Right atrium auricular region (tissue), 2 donors: Measurements from ENCODE around the gene C3orf18. TPM values are rescaled to one million over a fixed set of nuclear protein-coding genes. Genes with fewer than 3 reads are reported as not detected.

Source experiments
- DNase-seq: peaks from one replicate; pipeline ENCODE4 v3.0.0-alpha.2; 2019; ENCODE audit warnings: low spot score
- H3K27ac ChIP-seq, 2 donors: fragments of 200-600 bp; sonication (generic); 1 replicate in 1 of 2; 2 replicates in 1 of 2; pipeline ENCODE4 v1.5.1; 2016 to 2019
- H3K27me3 ChIP-seq, 2 donors: fragments of 200-600 bp; sonication (generic); one replicate each; pipeline versions ENCODE4 v1.5.1 to v1.6.0; 2017 to 2019
- H3K36me3 ChIP-seq: fragments of 200-600 bp; sonication (generic); one replicate; pipeline ENCODE4 v1.5.1; 2016
- H3K4me1 ChIP-seq, 2 donors: fragments of 200-600 bp; sonication (generic); one replicate each; pipeline versions ENCODE4 v1.5.1 to v1.6.0; 2017 to 2019
- H3K4me3 ChIP-seq, 2 donors: fragments of 200-600 bp; sonication (generic); 1 replicate in 1 of 2; 2 replicates in 1 of 2; pipeline ENCODE4 v1.5.1; 2017 to 2019; ENCODE audit warnings: mild to moderate bottlenecking in 1 of 2, moderate library complexity in 1 of 2
- H3K9me3 ChIP-seq, 2 donors: fragments of 200-600 bp; sonication (generic); one replicate each; pipeline ENCODE4 v1.5.1; 2019
- CTCF ChIP-seq, 2 donors: fragments of 200-600 bp; sonication (generic); IDR thresholded peaks; one replicate each; pipeline ENCODE4 v1.5.1; 2019; ENCODE audit warnings: antibody characterized with exemption in 2 of 2
- total RNA-seq, 2 donors: library from RNA; depleted of rRNA; stranded (reverse); fragments of >200 nt; gene quantifications; one replicate each; pipeline ENCODE4 v1.1.0, GENCODE V29; 2016

Gene C3orf18
- total RNA-seq, 2 donors from 2014 or later: 25.6 to 34.8 TPM

- DNase-seq: no peak
- no peak for TF ChIP-seq CTCF (IDR thresholded peaks at IDR 0.05)
- H3K4me1 ChIP-seq: no peaks in the 10 kb centered on the region
- H3K27ac ChIP-seq: no peak overlapping the region
- H3K36me3 ChIP-seq: no peaks in the 10 kb centered on the region
- H3K4me3 ChIP-seq: no peak overlapping the region
- no peaks in the 10 kb centered on the region for H3K27me3 ChIP-seq
- H3K9me3 ChIP-seq: no peaks in the 10 kb centered on the region
Measured at GRCh38 chr3:50509715-50510114, 57.8 kb downstream of the C3orf18 start.

GRCh38 chr3:50508821-50509220 is 58.7 kb downstream of the C3orf18 start:
- Histone ChIP-seq H3K27ac (no peak overlapping the region), H3K36me3 (no peaks in the 10 kb centered on the region), H3K9me3 (no peaks in the 10 kb centered on the region), H3K27me3 (no peaks in the 10 kb centered on the region), H3K4me1 (peaks cover 0 to 5% of the 10 kb centered on the region in 2 donors), H3K4me3 (no peak overlapping the region)
- TF ChIP-seq CTCF (IDR thresholded peaks at IDR 0.05): no peak
- no peak for DNase-seq

Other genes with a start within 250 kb of the C3orf18 start
- 100 to 1,000 TPM; 129 to 198 TPM for gene HYAL2, start 245.0 kb downstream of the C3orf18 start, total RNA-seq
- 10 to 100 TPM; 23.4 to 29.6 TPM for gene TUSC2, start 239.5 kb downstream of the C3orf18 start, total RNA-seq
- gene RASSF1, start 226.9 kb downstream of the C3orf18 start, total RNA-seq: 10 to 100 TPM; 18.6 to 25.9 TPM
- under 1 TPM; 0.26 to 0.31 TPM for gene ZMYND10, start 222.0 kb downstream of the C3orf18 start, total RNA-seq
- 10 to 100 TPM; 12.5 to 20.3 TPM for gene NPRL2, start 217.0 kb downstream of the C3orf18 start, total RNA-seq
- 10 to 100 TPM; 11.7 to 11.9 TPM for gene CYB561D2, start 216.9 kb downstream of the C3orf18 start, total RNA-seq
- 10 to 100 TPM; 37.1 to 47.4 TPM for gene TMEM115, start 208.2 kb downstream of the C3orf18 start, total RNA-seq
- 1 to 10 TPM; 3.7 to 6.2 TPM for gene CACNA2D2, start 64.1 kb downstream of the C3orf18 start, total RNA-seq
- gene HEMK1, start 1.8 kb upstream of the C3orf18 start, total RNA-seq: 1 to 10 TPM; 7.2 to 9.6 TPM
- gene CISH, start 44.0 kb upstream of the C3orf18 start, total RNA-seq: 1 to 10 TPM; 4.7 to 9.9 TPM
- 100 to 1,000 TPM; 148 to 187 TPM for gene MAPKAPK3, start 49.4 kb upstream of the C3orf18 start, total RNA-seq
- gene DOCK3, start 107.2 kb upstream of the C3orf18 start, total RNA-seq: 1 to 10 TPM; 2.7 to 4.6 TPM